ENCODE results near the gene DNMBP.
"Not testable (repeated sequence)": the region's sequence is repeated elsewhere in the genome, so short reads cannot be mapped to it uniquely, and the experiment has no call there.

DNMBP gene

GRCh38 chr10:99995713-99996112 lies 14.0 kb downstream of the DNMBP start:
- H3K4me1 ChIP-seq (ENCODE audit: control insufficient read depth, insufficient read depth, low read length), result peaks cover 48% of the 10 kb centered on the region

GRCh38 chr10:99995269-99995668 lies 14.5 kb downstream of the DNMBP start:
- Histone ChIP-seq H3K36me3 (ENCODE audit: control insufficient read depth, insufficient read depth, low read length) (no peaks in the 10 kb centered on the region), H3K9ac (ENCODE audit: low read length) (no peak overlapping the region), H3K4me3 (ENCODE audit: low read length) (no peak overlapping the region), H3K4me1 (ENCODE audit: control insufficient read depth, insufficient read depth, low read length) (peaks cover 45% of the 10 kb centered on the region), H3K27ac (ENCODE audit: low read depth, low read length) (no peak overlapping the region), H3K27me3 (ENCODE audit: control insufficient read depth, insufficient read depth, low read length) (no peaks in the 10 kb centered on the region)

More at GRCh38 chr10:99995713-99996112, 14.0 kb downstream of the DNMBP start:
- Histone ChIP-seq H3K9ac (ENCODE audit: low read length) (no peak overlapping the region), H3K36me3 (ENCODE audit: control insufficient read depth, insufficient read depth, low read length) (no peaks in the 10 kb centered on the region), H3K27ac (ENCODE audit: low read depth, low read length) (no peak overlapping the region), H3K4me3 (ENCODE audit: low read length) (no peak overlapping the region), H3K27me3 (ENCODE audit: control insufficient read depth, insufficient read depth, low read length) (no peaks in the 10 kb centered on the region)

DNA sequence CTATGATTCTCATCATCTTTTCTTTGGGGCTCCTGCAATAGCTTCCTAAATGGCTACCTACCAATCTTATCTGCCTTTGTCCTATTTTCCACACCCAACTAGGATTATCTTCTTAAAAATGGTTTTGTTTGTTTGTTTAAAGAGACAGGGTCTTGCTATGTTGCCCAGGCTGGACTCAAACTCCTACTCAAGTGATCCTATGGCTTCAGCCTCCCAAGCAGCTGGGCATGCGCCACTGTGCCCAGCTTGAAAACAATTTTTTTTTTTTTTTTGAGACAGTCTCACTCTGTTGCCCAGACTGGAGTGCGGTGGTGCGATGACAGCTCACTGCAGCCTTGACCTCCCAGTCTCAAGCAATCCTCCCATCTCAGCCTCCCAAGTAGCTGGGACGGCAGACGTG lies 14.9 kb downstream of the DNMBP start:
- Histone ChIP-seq H3K27me3 (ENCODE audit: control insufficient read depth, insufficient read depth, low read length) (no peaks in the 10 kb centered on the region), H3K4me3 (ENCODE audit: low read length) (no peak overlapping the region), H3K36me3 (ENCODE audit: control insufficient read depth, insufficient read depth, low read length) (no peaks in the 10 kb centered on the region), H3K27ac (ENCODE audit: low read depth, low read length) (peak overlapping the region; percentile 43), H3K9ac (ENCODE audit: low read length) (no peak overlapping the region), H3K4me1 (ENCODE audit: control insufficient read depth, insufficient read depth, low read length) (peaks cover 40% of the 10 kb centered on the region)

- peaks cover 32% of the 10 kb centered on the region for H3K4me1 ChIP-seq (ENCODE audit: control insufficient read depth, insufficient read depth, low read length)
- H3K27ac ChIP-seq (ENCODE audit: low read depth, low read length), result peak overlapping the region; percentile 43
- no peaks in the 10 kb centered on the region for H3K36me3 ChIP-seq (ENCODE audit: control insufficient read depth, insufficient read depth, low read length)
- H3K9ac ChIP-seq (ENCODE audit: low read length), result no peak overlapping the region
- H3K27me3 ChIP-seq (ENCODE audit: control insufficient read depth, insufficient read depth, low read length), result no peaks in the 10 kb centered on the region
- H3K4me3 ChIP-seq (ENCODE audit: low read length), result no peak overlapping the region
Measured at GRCh38 chr10:99993701-99994689, 15.8 kb downstream of the DNMBP start.

- not testable (repeated sequence) for H3K27ac ChIP-seq (ENCODE audit: low read depth, low read length); H3K27me3 ChIP-seq (ENCODE audit: control insufficient read depth, insufficient read depth, low read length); H3K4me1 ChIP-seq (ENCODE audit: control insufficient read depth, insufficient read depth, low read length); H3K36me3 ChIP-seq (ENCODE audit: control insufficient read depth, insufficient read depth, low read length); H3K9ac ChIP-seq (ENCODE audit: low read length); H3K4me3 ChIP-seq (ENCODE audit: low read length)
Measured at GRCh38 chr10:99985637-99986036, 24.1 kb downstream of the DNMBP start.

- Histone ChIP-seq H3K27ac (ENCODE audit: low read depth, low read length) (no peak overlapping the region), H3K4me1 (ENCODE audit: control insufficient read depth, insufficient read depth, low read length) (peaks cover 7% of the 10 kb centered on the region), H3K36me3 (ENCODE audit: control insufficient read depth, insufficient read depth, low read length) (no peaks in the 10 kb centered on the region), H3K4me3 (ENCODE audit: low read length) (no peak overlapping the region), H3K9ac (ENCODE audit: low read length) (no peak overlapping the region), H3K27me3 (ENCODE audit: control insufficient read depth, insufficient read depth, low read length) (no peaks in the 10 kb centered on the region)
Measured at GRCh38 chr10:99984211-99985034, 25.3 kb downstream of the DNMBP start.

DNA sequence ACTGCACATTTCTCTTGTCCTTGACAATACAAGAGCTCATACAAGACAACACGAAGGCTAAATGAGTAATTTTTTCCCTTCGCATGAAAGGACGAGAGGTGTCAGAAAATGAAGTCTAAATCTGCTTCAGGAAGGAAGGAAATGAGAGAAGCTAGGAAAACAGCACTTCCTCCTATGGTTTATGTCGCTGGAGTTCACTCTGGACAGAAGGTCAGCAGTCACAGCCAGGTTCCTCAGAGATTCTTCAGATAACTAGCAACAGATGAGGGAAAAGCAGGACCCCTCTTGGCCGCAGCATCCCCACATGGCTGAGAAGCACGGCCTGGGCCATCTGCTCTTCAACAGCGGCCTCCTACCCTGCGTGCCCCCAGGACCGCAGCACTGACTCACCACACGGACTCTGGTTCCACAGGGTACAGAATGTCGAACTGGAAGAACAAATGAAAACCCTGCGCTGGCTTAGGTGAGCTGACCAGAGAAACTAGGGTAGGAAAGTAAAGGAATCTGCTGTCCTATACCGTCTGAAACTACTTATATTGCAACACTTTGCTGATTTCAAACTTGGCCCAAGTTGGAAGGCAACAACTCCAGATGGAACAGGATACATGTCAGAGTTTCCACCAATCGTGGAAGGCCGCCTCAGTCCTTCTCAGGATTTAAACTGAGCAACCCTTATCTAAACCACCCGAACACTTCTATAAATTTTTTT lies 26.3 kb downstream of the DNMBP start:
- no peak overlapping the region for H3K4me3 ChIP-seq (ENCODE audit: low read length)
- no peaks in the 10 kb centered on the region for H3K27me3 ChIP-seq (ENCODE audit: control insufficient read depth, insufficient read depth, low read length)
- peak overlapping the region; percentile 21 for H3K27ac ChIP-seq (ENCODE audit: low read depth, low read length)
- H3K9ac ChIP-seq (ENCODE audit: low read length), result no peak overlapping the region
- H3K4me1 ChIP-seq (ENCODE audit: control insufficient read depth, insufficient read depth, low read length), result peaks cover 7% of the 10 kb centered on the region
- H3K36me3 ChIP-seq (ENCODE audit: control insufficient read depth, insufficient read depth, low read length), result no peaks in the 10 kb centered on the region

GRCh38 chr10:99982728-99983127 lies 27.0 kb downstream of the DNMBP start:
- Histone ChIP-seq H3K27ac (ENCODE audit: low read depth, low read length) (no peak overlapping the region), H3K4me1 (ENCODE audit: control insufficient read depth, insufficient read depth, low read length) (peaks cover 9% of the 10 kb centered on the region), H3K36me3 (ENCODE audit: control insufficient read depth, insufficient read depth, low read length) (no peaks in the 10 kb centered on the region), H3K9ac (ENCODE audit: low read length) (no peak overlapping the region), H3K27me3 (ENCODE audit: control insufficient read depth, insufficient read depth, low read length) (no peaks in the 10 kb centered on the region), H3K4me3 (ENCODE audit: low read length) (no peak overlapping the region)

GRCh38 chr10:99981581-99982199 lies 28.1 kb downstream of the DNMBP start:
- Histone ChIP-seq H3K27ac (ENCODE audit: low read depth, low read length) (no peak overlapping the region), H3K36me3 (ENCODE audit: control insufficient read depth, insufficient read depth, low read length) (no peaks in the 10 kb centered on the region), H3K9ac (ENCODE audit: low read length) (no peak overlapping the region), H3K4me1 (ENCODE audit: control insufficient read depth, insufficient read depth, low read length) (peaks cover 17% of the 10 kb centered on the region), H3K27me3 (ENCODE audit: control insufficient read depth, insufficient read depth, low read length) (no peaks in the 10 kb centered on the region), H3K4me3 (ENCODE audit: low read length) (no peak overlapping the region)

- H3K27me3 ChIP-seq (ENCODE audit: control insufficient read depth, insufficient read depth, low read length), result no peaks in the 10 kb centered on the region
- no peak overlapping the region for H3K9ac ChIP-seq (ENCODE audit: low read length)
- H3K4me3 ChIP-seq (ENCODE audit: low read length), result no peak overlapping the region
- H3K27ac ChIP-seq (ENCODE audit: low read depth, low read length), result no peak overlapping the region
- peaks cover 26% of the 10 kb centered on the region for H3K4me1 ChIP-seq (ENCODE audit: control insufficient read depth, insufficient read depth, low read length)
- no peaks in the 10 kb centered on the region for H3K36me3 ChIP-seq (ENCODE audit: control insufficient read depth, insufficient read depth, low read length)
Measured at GRCh38 chr10:99979066-99979685, 30.6 kb downstream of the DNMBP start.

- Histone ChIP-seq H3K36me3 (ENCODE audit: control insufficient read depth, insufficient read depth, low read length) (no peaks in the 10 kb centered on the region), H3K4me3 (ENCODE audit: low read length) (no peak overlapping the region), H3K27me3 (ENCODE audit: control insufficient read depth, insufficient read depth, low read length) (no peaks in the 10 kb centered on the region), H3K9ac (ENCODE audit: low read length) (no peak overlapping the region), H3K27ac (ENCODE audit: low read depth, low read length) (no peak overlapping the region), H3K4me1 (ENCODE audit: control insufficient read depth, insufficient read depth, low read length) (peaks cover 21% of the 10 kb centered on the region)
Measured at GRCh38 chr10:99977916-99978315, 31.8 kb downstream of the DNMBP start.
